Stimulated activated CD4-positive, alpha-beta T cell treated with anti-CD3 and anti-CD28 coated beads, Interleukin-1b, Interleukin-23, amount 100 ng/mL, for 24 hours (primary cell): ENCODE measurements around the gene TIMP1.
"Not testable (repeated sequence)": the region's sequence is repeated elsewhere in the genome, so short reads cannot be mapped to it uniquely, and the experiment has no call there.

ENCODE experiments used
- DNase-seq, 4 experiments: peaks; one replicate each; pipeline ENCODE4 v3.0.0-alpha.2; 2020; ENCODE audit warnings: low read depth in 4 of 4, low spot score in 1 of 4

The TIMP1 gene

DNA sequence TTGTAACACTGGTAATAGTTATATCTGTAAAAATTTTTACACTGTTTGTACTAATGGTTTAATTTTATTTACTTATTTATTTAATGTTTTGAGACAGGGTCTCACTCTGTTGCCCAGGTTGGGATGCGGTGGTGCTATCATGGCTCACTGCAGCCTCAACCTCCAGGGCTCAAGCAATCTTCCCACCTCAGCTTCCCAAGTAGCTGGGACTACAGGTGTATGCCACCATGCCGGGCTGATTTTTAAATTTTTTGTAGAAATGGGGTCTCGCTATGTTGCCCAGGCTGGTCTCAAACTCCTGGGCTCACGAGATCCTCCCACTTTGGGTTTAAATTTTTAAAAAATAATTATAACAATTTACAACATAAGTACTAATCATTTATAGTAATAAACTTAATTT, 20.9 kb downstream of the TIMP1 start:
- not testable (repeated sequence) for DNase-seq

GRCh38 chrX:47605024-47605423, 22.8 kb downstream of the TIMP1 start:
- no peak for DNase-seq

DNA sequence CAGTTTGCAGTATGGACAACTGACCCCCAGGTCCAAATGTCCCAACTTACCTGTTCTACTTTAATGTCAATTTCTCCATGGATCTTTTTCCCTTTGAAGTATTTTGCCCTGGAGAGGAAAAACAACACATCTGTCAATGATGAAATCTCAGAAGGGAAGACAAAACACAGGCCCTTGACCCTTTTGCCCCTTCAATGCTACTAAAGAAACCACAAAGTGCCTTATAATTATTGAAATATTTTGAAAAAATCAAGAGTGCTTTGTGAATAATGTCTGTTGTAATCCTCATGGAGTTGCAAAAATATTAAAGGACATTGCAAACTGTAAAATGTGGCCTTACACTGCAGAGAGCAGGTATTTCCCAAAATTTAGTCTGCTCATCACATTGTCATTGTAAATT, 24.9 kb downstream of the TIMP1 start:
- no peak for DNase-seq

DNA sequence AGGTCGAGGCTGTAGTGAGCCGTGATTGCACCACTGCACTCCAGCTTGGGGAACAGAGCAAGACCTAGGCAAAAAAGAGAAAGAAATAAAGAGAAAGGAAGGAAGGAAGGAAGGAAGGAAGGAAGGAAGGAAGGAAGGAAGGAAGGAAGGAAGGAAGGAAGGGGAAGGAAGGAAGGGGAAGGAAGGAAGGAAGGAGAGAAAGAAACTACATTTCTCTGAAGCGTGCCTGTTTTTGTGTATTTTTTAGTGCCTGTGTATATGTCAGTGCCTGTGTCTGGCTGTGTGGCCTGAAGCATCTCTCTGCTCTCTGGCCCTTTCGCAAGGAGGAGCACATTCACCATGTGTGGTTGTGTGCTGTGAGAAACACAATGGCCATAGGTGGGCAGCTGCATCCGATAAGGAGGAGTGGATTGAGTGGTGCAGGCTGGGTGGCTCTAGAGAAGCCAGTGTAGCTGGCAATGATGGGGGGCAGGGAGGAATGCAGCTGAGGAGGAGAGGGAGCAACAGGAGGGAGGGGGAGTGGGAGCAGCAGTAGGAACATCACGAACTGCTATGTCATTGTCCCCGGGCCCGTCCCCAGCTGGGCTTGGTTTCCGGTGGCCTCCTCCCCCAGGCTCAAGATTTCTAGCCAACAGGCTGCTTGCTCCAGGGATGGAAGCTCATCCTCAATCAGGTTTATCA, 26.0 kb downstream of the TIMP1 start:
- no peak for DNase-seq

- no peak for DNase-seq
These were observed 28.3 kb downstream of the TIMP1 start for GRCh38 chrX:47610511-47610910.

DNA sequence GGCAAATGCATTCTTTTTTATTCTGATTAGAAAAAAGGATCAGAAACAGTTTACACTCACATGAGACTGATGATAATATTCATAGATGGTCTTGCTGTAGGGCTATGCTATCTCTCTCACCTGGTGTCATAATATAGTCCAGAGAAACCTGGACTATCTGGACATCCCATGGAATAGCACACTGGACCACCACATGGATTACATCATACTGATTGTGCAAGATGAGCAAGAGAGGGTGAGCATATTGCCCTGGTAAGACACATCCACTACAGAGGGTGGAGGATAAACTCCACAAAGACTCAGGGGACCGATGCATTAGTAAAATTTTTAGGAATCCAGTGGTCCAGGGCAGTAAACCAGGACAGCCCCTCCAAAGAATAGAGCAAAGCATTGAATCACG, 29.3 kb downstream of the TIMP1 start:
- no peak for DNase-seq

DNA sequence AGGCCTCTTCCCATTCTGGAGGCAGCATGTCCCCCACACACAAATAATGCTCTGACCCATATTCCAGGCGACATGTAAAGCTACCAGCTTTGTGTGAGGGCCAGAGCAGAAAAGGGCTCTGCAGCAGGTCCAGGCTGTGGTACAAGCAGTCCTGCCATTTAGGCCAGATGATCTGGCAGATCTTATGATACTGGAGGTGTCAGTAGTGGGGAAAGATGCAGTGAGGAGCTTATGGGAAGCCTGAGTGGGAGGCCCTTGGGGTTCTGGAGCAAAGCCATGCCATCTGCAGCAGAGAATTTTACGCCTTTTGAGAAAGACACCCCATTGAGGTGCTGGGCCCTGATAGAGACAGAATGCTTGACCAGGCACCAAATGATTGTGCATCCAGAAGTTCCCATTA, 29.7 kb downstream of the TIMP1 start:
- no peak for DNase-seq

- no peak for DNase-seq
These were observed 30.2 kb downstream of the TIMP1 start for GRCh38 chrX:47612418-47612817.

- no peak for DNase-seq
These were observed 30.8 kb downstream of the TIMP1 start for GRCh38 chrX:47613082-47613481.

- DNase-seq: no peak
These were observed 32.4 kb downstream of the TIMP1 start for GRCh38 chrX:47614618-47615017.

- no peak for DNase-seq
These were observed 36.8 kb downstream of the TIMP1 start for GRCh38 chrX:47618923-47619485.

- DNase-seq: peak in 3 of 4 experiments; percentile 65 to 69 (median 69)
These were observed 37.5 kb downstream of the TIMP1 start, which contains the start of gene SYN1 for GRCh38 chrX:47619486-47620302. Gene SYN1 (minus strand): TSS chrX:47619857. CDS start chrX:47619728, 129 bp downstream.

- no peak for DNase-seq
These were observed 38.1 kb downstream of the TIMP1 start for GRCh38 chrX:47620303-47620685.

DNA sequence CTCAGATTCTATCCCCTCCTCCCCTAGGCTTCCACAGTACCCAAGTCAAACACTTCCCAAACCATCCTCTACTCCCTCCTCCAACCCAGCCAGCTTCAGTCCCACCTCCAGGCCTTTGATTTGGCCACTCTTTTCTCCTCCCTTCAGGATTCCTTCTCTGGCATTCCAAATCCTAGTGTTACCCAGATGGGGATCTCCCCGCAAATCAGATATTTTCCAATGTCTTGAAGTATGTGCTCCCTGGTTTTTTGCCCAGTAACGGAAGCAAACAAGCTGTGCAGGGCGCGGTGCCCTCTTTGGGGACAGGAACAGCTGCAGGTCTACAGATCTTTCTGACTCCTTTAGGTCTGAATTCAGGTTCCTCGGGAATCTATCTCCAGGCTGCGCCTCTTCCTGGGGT, 39.6 kb downstream of the TIMP1 start:
- no peak for DNase-seq

DNA sequence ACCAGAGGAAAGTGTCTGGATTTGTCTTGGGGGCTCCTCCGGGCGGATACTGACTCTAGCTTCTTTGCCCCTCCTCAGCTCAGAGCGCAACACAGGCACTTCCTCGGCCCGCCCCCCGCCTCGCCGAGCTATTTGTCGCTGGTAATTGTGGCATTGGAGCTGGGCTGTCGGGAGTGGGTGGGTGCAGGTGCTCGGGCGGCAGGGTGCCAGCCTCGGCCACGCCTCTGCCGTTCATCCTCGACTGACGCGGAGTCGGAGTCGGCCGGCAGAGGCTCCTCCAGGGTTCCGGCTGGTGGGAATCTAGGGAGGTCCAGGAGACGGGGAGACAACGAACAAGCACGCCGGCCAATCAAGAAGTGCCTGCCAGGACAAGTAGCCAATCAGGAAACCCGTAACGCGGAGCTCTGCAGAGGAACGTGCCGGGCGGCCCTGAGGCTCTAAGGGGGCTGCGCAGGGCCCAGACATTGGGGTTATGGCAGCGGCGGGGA, 41.3 kb downstream of the TIMP1 start:
- DNase-seq: peak in 1 of 4 experiments; percentile 20

DNA sequence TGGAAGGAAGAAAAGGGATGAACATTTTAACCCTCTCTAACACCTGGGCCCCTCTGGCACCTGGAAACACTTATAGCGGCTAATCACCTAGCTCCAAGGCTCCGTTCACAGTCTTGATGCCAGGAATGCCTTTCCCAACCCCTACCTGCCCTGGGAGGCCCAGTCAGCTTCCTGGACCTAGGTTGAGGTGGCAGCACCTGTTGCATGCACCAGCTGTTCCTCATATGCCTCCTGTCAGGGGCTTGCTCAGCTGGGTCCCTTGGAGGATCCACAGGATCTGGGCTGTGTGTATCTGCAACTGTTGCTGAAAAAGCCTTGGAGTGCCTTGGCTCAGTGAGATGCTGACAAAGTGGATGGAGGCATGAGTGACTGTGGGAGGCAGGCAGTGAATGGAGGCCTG, 43.1 kb downstream of the TIMP1 start:
- DNase-seq: no peak

DNA sequence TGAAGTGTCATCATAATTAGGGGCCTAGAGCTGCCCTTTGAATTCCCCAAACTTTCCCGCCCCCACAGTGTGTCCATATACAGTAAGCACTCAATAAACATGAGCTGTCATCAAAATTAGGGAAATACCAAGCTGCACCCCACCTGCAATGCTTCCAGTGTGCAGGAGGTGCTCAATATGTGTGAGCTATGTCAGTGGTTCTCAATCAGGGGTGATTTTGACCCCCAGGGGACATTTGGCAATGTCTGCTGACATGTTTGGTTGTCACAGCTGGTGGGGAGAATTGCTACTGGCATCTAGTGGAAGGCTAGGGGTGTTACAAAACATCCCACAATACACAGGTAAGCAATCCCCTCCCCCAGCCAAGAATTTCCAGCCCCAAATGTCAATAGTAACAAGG, 46.7 kb downstream of the TIMP1 start:
- no peak for DNase-seq

- no peak for DNase-seq
These were observed 47.4 kb downstream of the TIMP1 start, which contains the start of gene CFP for GRCh38 chrX:47629419-47630200. Gene CFP (minus strand): TSS chrX:47629930. CDS start chrX:47629844, 86 bp downstream.

GRCh38 chrX:47631676-47632075, 49.4 kb downstream of the TIMP1 start:
- DNase-seq: no peak

DNA sequence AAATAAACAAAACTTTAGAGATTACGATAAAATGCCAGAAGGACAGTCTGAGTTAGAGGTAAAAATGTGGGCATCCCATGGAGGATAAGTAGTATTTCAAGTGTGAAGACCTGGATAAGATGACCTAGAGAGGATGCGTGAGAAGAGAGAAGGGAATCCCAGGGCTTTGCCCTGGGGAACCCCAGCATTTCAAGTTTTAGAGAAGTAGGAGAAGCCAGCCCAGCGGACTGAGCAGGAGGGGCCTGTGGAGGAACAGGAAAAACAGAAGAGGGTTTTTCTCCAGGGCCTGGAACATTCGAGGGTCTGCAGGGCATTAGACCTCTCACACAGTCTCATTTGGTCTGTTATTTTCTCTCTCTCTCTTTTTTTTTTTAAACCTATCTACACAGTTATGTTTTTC, 50.4 kb downstream of the TIMP1 start:
- no peak for DNase-seq
